CD4-positive, alpha-beta T cell treated with Interleukin-21 for 1 hour (primary cell): Measurements from ENCODE around the gene SLC25A25.

Experiments
- DNase-seq: peaks from one replicate; pipeline ENCODE4 v3.0.0-alpha.2; 2020

The SLC25A25 gene

DNA sequence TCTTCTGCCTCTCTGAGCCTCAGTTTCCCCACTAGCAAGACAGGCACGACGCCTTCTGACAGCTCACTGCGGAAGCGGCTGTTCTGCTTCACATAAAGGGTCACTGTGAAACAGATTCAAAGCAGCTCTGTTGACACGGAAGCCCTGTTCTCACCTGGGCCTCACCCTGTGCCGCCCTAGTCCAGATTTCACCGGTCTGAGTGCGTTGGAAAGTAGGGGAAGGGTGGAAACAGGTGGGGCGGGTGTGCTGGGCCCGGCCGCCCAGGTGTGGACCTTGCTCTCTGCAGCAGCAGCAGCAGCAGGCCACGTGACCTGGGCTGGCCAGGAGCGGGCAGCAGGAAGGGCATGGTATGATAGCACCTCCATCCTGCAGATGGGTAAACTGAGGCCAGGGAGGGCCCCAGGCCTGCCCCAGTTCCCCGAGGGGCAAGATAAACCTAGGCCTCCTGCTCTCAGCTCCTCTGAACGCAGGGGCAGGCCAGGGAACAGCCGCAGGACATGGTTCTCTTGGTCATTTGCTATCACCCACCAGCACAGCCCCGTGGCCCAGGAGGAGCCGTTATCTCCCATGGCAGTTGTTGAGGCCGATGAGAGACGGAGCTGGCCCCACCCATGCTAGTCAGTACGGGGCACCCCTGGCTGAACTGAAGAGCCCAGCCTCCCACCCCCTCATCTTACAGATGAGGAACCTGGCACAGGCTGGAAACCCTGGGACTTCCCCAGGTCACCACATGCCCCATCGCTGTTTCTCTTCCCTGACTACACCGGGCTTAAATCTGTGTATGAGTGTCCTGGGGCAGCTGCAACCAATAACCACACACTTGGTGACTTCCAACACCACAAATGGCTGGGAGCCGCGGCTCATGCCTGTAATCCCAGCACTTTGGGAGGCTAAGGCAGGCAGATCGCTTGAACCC lies 47.4 kb downstream of the SLC25A25 start:
- peak; percentile 29 for DNase-seq

GRCh38 chr9:128116104-128117083 lies 48.4 kb downstream of the SLC25A25 start:
- DNase-seq, result no peak

GRCh38 chr9:128117613-128118471 lies 49.8 kb downstream of the SLC25A25 start:
- peak; percentile 93 for DNase-seq

GRCh38 chr9:128118472-128118857 lies 50.4 kb downstream of the SLC25A25 start:
- no peak for DNase-seq

- DNase-seq, result no peak
These were observed 51.1 kb downstream of the SLC25A25 start for GRCh38 chr9:128118971-128119665.

GRCh38 chr9:128120061-128120740 lies 52.2 kb downstream of the SLC25A25 start:
- no peak for DNase-seq

GRCh38 chr9:128120741-128121465 lies 52.9 kb downstream of the SLC25A25 start:
- no peak for DNase-seq

- DNase-seq, result no peak
These were observed 53.4 kb downstream of the SLC25A25 start for GRCh38 chr9:128121466-128121810.

DNA sequence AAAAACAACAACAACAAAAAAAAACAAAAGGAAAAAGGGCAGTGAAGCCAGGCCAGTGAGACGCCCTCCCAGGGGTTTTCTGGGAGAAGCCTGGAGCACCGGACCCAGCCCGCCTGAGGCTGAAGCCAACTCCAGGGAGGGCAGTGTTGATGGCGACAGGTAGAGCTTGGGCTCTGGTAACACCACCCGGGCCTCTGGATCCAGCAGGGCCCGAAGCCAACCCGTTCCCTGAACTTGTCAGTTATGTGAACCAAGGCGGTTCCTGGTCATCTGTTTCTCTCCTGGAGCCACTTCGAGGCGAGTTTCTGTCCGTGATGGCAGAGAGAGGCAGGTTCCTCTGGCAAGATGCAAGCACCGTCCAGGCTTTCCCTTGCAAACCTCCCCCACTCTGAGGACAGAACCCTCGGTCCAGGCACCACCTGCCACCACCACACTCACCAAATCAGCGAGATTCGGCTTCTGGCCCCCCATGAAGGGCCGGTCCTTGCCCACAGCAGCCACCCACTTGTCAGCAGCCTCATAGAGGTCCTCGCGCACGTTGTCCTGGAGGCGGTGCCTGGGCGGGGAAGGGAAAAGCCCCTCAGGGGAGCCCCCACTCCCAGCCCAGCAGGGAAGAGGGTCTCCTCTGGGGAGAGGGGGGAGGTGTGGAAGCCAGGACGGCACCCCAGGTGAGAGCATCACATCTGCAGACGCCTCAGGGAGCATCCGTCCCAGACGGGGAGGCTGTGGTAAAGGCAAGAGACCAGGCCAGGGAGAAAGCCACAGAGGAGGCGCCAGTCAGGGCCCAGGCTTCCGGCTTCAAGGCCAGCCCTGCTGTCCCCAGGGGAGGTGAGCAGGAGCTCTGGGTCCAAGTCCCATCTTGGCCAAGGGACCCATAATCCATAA lies 54.1 kb downstream of the SLC25A25 start:
- DNase-seq, result no peak

GRCh38 chr9:128122809-128123175 lies 54.8 kb downstream of the SLC25A25 start:
- DNase-seq, result no peak

GRCh38 chr9:128123451-128124080 lies 55.5 kb downstream of the SLC25A25 start:
- no peak for DNase-seq

- DNase-seq, result no peak
These were observed 56.4 kb downstream of the SLC25A25 start for GRCh38 chr9:128124451-128124850.

GRCh38 chr9:128124873-128125579 lies 57.0 kb downstream of the SLC25A25 start:
- DNase-seq, result peak; percentile 49

DNA sequence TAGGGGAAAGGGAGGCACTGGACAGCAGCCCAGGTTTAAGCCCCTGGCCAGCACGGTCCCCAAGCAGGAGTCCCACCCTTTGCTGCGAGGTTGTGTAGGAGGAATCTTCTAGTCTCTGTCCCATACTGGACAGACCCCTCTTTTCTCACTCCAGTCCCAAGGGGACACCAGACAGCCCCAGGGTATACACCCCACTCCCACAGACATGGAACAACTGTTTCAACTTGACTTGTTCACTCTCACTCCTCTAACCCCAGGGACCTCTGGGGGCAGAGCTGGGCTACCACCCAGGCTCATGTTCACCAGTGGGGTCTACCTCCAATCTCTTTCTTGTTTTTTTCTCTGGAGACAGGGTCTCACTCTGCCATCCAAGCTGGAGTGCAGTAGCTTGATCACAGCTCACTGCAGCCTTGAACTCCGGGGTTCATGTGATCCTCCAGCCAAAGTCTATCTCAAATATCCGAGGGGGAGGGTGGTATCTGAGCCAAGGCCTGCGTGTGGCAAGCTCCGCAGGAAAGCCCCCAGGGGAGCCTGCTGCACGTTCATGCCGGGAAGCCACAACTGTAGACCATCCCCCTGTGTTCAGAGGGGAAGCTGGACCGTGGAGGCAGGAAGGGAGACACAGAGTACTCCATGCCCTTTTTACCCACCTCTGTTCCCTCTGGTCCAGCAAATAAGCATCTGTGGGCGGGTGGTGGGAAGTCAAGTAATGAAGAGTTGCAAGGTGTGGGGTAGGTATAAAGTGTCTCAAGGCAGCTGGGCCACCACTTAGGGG lies 57.7 kb downstream of the SLC25A25 start:
- no peak for DNase-seq

- DNase-seq, result peak; percentile 87
These were observed 59.5 kb downstream of the SLC25A25 start, which contains the start of gene PTGES2 for GRCh38 chr9:128127568-128127989. PTGES2 (minus strand) TSS chr9:128127729; CDS start chr9:128127717, 12 bp downstream.

GRCh38 chr9:128127990-128128835 lies 60.2 kb downstream of the SLC25A25 start:
- DNase-seq, result peak; percentile 92
